Kasumi-1 (cell line): Measurements from ENCODE around the gene NCS1.
A peak's percentile ranks its signal among the peaks of the same experiment; 100 is the strongest.
"Not testable (repeated sequence)": the region's sequence is repeated elsewhere in the genome, so short reads cannot be mapped to it uniquely, and the experiment has no call there.

ENCODE experiments used
- DNase-seq, 2 experiments: peaks; one replicate each; lab custom pipeline; 2025; lab: John Stamatoyannopoulos, UW

The NCS1 gene

DNA sequence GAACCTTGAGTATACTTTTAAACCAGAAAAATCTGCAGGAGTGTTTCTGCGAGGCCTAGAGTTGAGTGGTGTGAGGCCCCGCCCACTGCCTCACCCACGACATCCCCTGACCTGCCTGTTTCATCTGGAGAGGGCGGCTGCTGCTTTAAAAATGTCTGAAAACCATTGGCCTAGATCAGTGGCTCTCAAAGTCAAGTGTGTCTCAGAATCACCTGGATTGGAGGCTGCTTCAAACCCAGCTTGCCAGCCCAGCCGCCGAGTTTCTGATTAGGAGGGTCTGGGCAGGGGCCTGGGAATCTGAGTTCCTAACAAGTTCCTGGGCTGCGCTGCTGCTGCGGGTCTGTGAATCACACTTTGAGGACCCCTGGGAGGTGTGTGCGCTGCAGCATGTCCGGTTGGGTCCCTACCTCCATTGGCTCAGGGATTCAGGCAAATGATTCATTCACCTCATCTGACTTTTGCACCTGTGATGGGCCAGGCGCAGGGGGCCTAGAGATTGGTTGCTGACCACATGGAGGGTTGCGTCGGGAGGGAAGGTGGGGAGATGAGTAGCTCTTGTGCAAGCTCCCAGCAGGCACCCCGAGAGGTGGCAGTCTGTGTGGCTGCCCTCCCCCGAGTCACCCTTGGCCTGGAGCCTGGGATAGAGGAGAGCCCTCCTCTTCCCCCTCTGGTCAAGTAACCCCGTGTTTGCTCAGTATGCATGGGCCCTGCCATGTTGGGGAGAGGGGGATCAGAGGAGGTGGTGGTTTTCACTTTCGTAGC is 65.7 kb downstream of the NCS1 start:
- no peak for DNase-seq

DNA sequence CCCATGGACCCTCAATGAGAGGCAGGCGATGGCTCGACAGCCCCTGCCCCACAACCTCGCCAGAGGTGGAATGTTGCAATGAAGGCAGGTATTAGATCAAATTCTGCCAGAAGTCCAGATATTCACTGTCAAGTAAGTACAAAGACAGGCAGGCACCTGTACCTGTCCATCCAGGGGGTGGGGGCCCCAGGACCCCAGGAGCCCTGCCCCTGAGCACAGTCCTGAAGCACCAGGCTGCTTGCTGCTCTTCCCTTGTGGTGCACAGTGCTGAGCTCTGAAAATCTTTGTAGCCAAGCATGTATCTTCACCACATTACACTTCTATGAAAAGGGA is 67.1 kb downstream of the NCS1 start:
- DNase-seq, result no peak

DNA sequence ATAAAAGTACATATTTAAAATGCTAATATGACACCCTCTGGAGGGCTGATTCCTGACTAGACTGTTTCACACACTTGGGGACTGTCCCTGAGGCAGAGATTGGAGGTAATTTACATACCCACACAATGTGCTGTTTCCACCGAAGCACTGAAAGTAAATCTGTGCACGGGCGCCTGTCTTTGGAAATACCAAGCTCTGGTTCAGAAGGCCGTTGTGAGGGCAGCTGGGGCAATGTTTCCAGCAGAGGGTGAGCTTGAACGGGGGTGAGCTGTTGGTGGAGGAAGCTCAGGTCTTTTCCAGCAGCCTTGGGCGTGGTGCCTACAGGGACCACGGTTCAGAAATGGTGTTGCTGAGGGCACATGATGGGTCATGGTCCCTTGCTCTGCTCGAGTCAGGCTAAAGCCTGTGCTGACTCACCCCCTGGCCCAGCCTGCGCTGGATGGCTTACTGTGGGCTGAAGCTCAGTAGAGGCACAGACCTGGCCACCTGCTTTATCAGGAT is 67.6 kb downstream of the NCS1 start:
- DNase-seq, result no peak

DNA sequence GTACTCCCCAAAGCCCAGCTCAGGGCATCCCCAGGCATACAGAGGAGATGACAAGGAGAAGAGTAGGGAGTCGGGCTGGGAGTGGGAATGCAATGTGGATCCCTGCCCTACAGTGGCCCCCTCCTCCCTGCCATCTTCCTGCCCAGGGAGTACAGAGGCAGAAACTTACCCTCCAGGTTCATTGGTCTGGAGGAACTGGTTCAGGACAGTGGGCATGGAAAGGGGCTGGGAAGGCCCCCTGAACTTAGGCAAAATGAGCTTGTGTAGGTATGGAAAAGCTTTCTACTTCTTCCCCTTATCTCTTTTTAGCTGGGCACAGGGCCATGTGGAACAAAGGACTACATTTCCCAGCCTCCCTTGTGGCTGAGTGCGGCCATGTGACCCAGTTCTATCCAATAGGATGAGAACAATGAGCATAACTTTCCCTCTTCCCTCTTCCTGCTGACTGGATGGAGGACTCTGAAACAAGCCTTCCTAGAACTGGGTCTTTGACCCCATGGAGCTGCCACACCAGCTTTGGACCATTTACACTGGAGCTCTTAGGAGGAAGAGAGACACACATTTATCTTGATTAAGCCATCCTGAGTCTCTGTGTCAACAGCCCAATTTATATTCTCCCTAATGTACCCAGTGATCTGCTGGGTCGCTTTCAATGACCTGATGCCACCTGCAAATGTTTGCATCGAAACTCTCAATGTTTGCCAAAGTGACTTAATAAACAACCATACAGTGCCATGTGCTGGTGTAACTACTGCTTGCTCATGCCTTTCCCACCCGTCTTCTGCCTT is 68.4 kb downstream of the NCS1 start:
- peak; percentile 83 to 86 for DNase-seq

DNA sequence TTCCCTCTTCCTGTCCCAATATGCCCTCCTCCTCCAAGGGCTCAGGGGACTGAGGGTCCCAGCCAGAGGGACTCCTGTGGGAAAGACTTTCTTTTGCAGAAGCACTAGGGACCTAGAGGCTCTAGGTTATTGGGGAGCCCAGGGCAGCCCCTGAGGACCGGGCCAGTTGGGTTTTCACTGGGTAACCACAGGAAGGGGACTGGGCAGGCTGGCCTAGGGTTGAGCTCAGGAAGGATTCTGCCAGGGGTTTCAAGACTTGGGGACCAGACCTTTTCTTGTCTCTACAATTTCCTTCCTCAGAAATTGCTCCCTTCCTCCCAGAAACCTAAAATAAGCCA is 69.0 kb downstream of the NCS1 start:
- no peak for DNase-seq

DNA sequence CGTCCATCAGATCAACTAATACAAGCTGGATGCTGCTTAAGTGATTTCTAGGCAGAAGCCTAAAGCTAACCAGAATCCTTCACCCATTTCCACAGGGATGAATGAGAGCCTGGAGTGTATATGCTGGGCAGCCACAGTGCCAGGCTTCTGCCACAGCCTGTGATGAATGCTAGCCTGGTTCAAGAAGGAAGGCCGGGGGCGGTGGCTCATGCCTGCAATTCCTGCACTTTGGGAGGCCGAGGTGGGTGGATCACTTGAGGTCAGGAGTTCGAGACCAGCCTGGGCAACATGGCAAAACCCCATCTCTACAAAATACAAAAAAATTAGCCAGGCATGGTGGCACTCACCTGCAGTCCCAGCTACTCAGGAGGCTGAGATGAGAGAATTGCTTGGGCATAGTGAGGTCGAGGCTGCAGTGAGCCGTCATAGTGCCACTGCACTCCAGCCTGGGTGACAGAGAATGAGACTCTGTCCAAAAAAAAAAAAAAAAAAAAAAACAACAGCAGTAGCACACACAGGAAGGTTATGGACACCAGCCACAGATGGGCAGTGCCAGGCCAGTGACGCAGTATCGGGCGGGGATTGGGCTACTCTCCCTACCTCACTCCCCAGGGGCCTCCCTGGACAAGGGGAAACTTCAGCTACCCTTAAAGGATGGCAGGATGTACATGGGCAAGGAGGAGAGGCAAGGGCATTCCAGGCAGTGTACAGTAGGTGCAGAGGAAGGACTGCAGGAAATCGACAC is 70.2 kb downstream of the NCS1 start:
- no peak for DNase-seq

DNA sequence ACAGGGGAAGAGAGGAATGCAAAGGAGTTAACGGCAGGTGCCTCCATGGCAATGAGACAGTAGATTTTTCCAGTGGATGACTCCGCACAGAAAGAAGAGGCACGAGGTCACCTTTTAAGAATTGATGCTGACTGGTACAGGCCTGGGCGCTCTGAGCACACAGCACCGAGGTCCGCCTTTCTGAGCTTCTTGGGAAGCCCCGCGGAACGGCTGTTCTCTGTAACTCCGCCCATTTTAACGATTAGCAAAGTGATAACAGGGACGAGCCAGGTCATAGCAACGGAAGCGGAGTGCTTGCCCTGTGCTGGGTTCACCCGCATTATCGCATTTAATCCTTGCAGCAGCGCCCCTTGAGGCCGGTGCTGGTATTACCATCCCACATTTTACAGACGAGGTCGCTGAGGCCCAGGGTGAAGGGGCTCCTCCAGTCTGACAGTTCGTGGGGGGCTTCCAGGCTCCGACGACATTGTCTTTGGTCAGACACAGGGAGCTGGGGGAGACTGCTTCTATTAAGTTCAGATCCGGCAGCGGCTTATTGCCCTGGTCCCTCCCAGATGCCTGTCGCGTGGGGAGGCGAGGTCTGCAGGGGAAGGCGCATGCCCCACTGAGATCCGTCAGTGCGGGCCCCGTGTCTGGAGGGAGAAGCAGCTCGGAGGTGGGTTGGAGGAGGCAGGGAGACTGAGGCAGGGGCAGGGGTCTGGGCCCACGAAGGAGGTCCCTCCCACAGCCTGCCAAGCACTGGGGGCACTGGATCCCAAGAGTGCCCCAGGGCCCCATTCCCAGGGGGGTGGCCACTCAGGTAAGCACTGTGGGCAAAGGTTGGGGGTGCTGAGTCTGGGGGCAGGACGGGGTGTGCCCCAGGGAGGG is 71.0 kb downstream of the NCS1 start:
- peak; percentile 34 to 53 for DNase-seq

DNA sequence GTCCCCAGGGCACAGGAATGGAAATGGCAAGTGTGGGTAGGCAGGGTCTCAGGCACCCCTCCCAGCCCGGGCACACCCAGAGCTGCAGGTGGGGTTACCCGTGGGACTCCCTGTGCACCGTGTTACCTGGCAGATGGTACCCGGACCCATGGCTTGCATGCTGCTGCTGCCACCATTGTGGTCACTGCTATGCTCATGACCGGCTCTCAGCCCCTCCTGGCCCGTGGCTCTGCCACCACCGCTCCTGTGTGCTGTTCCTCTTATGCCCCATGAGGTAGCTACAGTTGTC is 71.6 kb downstream of the NCS1 start:
- DNase-seq, result no peak

DNA sequence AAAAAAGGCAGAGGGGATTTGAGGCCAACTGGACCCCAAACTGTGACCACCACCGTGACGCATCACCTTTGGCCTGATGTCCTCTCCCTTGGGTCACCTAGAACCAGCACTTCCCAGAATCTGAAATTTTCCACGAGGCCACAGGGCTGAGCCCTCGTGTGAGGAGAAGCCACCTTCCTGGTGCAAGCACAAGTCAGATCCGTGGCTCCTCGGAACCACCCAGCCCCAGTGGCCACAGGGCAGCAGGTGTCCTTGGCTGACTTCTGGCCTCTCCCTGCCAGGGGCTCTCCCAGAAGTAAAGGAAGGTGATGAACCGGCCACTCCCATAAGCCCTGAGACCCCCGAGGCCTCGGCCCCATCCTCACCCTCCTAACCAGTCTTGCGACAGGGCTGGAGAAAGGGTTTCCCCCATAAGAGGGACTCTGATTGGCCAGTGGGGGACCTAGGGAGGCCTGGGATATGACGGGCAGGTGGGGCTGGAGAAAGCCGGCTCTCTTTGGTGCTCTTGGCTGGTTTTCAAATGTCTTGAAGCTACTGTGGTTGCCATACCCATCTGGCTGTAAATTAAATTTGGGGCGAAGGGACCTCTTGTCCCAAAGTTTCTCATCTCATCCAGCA is 72.5 kb downstream of the NCS1 start:
- DNase-seq, result no peak

DNA sequence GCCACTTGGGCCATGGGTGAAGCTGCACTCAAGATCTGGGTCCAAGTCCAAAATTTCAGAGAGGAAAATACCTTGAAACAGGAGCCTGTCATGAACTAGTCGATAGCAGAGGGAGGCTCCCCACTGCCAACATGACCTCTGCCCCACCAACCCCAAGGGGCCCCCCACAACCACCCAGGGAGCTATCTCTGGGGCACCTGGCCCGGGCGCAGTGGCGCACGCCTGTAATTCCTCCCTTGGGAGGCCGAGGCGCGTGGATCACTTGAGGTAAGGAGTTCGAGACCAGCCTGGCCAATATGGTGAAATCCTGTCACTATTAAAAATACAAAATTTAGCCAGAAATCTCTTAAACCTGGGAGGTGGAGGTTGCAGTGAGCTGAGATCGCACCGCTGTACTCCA is 73.3 kb downstream of the NCS1 start:
- no peak for DNase-seq

DNA sequence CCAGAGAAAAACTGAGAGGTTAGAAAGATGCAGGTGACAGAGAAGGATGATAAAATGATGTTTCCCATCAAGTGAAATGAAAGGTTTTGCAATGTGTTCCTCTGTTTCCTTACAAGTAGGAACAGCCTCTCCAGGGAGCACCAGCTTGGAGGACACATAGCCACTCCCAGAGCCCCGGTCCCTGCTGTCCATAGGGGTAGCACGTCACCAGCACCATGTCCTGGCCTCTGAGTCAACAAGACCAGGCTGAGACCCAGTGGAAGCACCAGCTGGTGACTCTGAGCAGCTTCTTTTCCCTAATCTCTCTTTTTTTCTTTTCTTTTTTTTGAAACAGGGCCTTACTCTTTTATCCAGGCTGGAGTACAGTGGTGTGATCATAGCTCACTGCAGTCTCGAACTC is 73.9 kb downstream of the NCS1 start:
- no peak for DNase-seq

DNA sequence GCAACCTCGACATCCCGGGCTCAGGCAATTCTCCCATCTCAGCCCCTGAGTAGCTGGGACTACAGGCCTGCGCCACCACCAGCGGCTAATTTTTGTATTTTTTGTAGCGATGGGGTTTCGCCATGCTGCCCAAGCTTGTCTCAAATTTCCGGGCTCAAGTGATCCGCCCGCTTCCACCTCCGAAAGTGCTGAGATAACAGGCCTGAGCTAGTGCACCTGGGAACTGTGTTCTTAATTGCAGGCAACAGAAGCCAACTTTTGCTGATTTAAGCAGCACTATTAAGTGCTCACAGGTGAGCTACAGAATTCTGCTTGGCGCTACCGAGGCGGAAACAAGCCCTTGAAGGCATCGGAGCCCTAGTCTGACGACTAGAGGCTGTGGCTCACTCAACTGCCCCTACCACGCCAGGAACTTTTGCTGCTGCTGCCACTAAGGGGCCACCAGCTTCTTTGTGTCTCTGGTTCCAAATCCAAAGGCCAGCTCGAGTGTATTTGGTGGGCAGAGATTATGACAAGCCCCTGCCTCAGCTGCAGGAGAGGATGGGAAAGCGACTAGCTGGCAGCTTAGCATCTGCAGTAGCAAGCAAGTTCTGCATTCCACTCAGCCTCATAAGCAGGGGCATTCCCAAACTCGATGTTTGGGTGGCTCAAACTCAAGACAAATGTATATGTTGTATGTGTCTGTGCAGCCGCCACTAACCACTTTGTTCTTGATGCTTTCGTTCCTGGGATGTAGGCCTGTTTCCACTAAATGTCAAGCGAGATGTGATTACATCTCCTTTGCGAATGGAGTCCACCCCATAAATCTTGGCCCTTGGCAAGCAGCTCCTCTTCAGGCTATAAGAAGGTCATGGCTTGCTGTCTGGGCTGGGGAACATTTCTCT is 82.8 kb downstream of the NCS1 start:
- no peak for DNase-seq

DNA sequence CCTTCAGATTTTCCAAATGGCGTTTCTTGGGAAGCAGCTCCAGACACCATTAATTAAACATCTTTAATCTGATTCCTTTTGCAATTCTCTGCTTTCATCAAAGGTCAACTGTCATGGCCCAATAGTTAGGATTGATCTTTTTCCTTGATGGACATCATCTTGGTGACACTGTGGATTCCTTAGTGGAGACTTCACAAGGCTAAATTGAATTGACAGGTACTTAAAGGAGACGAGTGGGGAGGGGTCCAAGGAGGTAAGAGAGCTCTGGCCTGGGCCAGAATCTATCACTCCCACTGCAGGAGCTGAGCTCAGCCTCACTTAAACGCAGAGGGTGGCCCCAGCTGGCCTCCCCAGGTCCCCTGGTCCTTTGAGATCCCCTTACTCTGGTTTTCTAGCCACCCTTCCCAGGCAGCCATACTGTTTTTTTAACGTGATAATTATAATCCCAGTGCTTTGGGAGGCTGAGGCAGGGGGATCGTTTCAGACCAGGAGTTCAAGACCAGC is 83.5 kb downstream of the NCS1 start:
- no peak for DNase-seq

DNA sequence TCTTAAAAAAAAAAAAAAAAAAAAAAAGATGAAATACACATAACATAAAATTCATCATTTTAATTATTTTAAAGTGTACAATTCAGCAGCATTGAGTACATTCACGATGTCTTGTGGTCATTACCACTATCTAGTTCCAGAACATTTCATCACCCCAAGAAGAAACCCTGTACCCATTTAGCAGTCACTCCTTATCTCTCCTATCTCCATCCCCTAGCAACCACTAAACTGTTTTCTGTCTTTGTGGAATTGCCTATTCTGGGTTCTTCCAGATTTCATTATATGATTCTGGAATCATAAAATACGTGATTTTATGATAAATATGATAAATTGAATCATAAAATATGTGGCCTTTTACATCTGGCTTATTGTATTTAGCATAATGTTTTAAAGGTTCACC is 84.4 kb downstream of the NCS1 start:
- DNase-seq, result no peak

DNA sequence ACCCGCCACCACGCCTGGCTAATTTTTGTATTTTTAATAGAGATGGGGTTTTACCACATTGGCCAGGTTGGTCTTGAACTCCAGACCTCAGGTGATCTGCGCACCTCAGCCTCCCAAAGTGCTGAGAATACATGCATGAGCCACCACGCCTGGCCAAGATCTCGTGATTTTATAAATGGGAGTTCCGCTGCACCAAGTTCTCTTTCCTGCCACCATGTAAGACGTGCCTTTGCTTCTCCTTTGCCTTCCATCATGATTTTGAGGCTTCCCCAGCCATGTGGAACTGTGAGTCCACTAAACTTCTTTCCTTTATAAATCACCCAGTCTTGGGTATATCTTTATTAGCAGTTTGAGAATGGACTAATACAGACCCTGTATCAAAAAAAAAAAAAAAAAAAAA is 85.9 kb downstream of the NCS1 start:
- DNase-seq, result not testable (repeated sequence)

DNA sequence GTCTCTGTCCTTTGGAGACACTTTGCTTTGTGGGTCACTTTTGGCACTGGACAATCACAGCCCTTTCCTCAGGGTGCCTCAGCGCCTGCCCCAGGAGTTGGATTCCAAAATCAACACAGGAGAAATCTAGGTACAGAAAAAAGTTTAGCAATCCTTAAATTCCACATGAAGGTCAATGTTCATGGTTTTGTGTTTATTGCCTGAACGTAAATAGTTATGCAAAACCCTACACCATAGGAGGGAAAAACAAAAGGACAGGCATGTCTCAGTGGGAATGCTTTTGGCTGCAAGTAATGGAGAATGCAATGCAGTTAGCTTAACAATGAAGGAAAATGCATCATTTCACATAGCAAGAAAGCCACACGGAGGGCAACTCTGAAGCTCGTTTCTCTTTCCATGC is 86.8 kb downstream of the NCS1 start:
- DNase-seq, result no peak

DNA sequence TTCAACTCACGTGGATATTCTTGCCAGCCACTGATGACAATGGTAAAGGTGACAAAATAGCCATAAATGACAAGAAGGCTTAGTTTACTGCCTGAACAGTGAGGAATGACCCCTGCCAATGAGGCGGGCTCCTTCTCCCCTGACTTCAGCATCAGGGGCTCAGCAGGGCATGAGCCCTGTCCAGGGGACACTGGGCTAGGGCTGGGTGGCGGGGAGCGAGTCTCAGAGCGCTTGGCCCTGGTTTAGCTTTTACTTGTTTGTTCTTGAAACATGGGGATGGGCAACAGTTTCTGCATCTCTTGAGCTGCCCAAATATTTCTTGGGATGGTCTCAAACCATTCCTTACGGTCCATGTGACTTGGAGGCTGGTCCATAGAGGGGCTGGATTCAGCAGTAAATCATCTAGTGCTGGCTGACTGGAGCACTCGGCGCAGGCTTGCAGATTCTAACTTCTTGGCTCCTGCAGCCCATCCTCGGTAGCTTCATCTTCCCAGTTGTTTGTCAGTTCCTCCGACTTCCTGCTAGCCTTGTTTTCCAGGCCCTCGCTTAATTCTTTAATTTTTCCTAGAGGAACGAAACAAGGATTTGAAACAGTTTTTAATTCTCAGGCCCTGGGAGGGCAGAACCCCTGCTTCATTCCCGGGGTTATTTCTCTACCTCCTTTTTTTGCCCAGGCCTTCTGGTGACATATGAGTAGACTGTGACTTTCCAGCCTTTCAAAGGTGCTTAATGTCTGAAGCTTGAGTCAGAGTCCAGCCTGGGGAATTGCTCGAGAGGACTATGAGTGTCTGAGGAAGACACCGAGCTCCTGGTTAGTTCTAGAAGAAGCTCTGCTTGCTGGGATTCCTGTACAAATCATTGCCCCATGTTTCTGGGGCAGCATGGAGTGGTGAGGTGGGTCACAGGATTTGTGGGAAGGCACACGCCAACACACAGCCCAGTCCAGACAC is 88.9 kb downstream of the NCS1 start:
- no peak for DNase-seq

DNA sequence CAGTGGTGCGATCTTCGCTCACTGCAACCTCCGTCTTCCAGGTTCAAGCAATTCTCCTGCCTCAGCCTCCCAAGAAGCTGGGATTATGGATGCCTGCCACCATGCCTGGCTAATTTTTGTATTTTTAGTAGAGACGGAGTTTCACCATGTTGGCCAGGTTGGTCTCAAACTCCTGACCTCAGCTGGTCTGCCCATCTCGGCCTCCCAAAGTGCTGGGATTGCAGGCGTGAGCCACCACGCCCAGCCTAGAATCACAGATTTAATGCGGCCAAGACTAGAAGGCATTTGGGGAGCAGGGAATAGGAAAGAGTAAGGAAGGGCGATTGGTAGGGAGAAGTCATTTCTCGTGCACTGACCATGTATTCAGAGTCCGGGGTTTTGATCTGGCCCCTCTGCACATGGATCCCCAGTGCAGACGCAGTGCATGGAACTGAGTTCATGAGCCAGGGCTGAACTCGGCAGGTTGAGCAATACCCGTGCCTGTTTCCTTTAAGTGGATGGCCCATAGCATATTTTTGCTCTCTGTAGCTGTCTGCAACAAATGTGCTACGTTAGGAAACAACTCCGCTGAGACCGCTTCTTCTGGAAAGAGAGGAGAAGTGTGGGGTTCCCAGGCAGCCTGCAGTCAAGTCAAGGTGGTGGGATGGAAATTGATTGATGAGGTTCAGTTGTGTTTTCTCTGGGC is 90.0 kb downstream of the NCS1 start:
- no peak for DNase-seq

DNA sequence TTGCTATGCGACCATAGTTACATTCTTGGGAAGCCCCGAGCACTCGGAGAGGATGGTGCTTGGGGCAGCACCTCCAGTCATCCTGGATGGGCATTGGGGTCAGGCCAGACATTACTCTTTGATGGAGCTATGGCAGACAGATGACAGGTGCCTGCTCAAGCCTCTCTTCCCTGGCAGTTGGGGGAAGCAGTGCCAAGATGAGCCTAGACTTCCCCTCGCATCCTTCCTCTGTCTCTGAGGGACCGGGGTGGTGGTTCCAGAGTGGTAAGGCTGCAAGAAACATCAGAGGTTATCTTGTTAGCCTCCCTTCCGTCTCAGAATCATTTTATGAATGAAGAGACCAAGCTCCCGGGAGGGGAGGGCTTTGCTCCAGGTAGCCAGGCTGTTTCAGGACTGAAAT is 90.6 kb downstream of the NCS1 start:
- DNase-seq, result no peak
